Gastrocnemius medialis (tissue), 4 donors: ENCODE data around the gene KRTAP22-2.

Source experiments
- CTCF ChIP-seq, 5 experiments: fragments of 450-650 bp in 3 of 5; fragments of 200-600 bp in 2 of 5; sonication (generic) in 2 of 5; IDR thresholded peaks in 4 of 5; conservative IDR thresholded peaks in 1 of 5; 1 replicate in 4 of 5; 2 replicates in 1 of 5; pipeline ENCODE4 v1.5.1; 2016 to 2019; ENCODE audit warnings: antibody characterized with exemption in 5 of 5, mild to moderate bottlenecking in 3 of 5, moderate library complexity in 3 of 5
- POLR2A ChIP-seq, 2 donors: fragments of 450-650 bp; IDR thresholded peaks; one replicate each; pipeline ENCODE4 v1.6.1; 2017; ENCODE audit warnings: antibody characterized with exemption in 2 of 2, mild to moderate bottlenecking in 2 of 2, moderate library complexity in 2 of 2

- TF ChIP-seq CTCF (IDR thresholded peaks at IDR 0.05 in 4 of 5, conservative IDR thresholded peaks at IDR 0.05 in 1 of 5) = no peak
- no peak for TF ChIP-seq POLR2A (IDR thresholded peaks at IDR 0.05)
These were observed 10.9 kb downstream of the KRTAP22-2 start for GRCh38 chr21:30579346-30579745.
